ENCODE data around the gene RNU1-4. TPM values are rescaled to one million over a fixed set of nuclear protein-coding genes. Genes with fewer than 3 reads are reported as not detected.
"Not testable (repeated sequence)": the region's sequence is repeated elsewhere in the genome, so short reads cannot be mapped to it uniquely, and the experiment has no call there.

The RNU1-4 gene
- polyA plus RNA-seq, 1 of the 3 experiments (the other 2 are of a cell fraction): not detected

DNA sequence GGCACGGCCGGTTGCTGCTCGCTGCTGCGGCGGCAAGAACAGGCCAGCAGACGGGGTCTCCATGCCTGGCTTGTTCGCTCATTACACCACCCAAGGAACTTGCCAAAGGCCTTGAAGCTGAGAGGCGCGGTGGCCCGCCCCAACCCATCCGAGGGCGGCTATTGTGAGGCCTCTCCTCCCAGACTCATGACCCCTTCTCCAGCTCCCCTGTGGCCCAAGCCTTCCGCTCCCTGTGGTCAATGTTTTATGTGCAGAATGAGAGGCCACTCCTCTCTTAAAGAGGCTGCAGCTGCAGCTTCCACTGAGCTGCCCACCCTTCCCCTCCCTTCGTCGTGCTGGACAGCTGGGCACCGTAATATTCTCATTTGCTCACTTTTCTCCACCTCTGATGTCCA is 46.0 kb upstream of the RNU1-4 start:
- not testable (repeated sequence) for H4K20me1 ChIP-seq (ENCODE audit: insufficient read depth); H3K36me3 ChIP-seq (replicated peaks in 1 of 2; ENCODE audit: control insufficient read depth in 1 of 2, insufficient read depth in 2 of 2, low read length in 1 of 2); DNase-seq; H3K9me2 ChIP-seq; H3K9ac ChIP-seq; H3K4me1 ChIP-seq (ENCODE audit: control insufficient read depth in 1 of 2, insufficient read depth in 2 of 2, low read depth in 1 of 2, low read length in 1 of 2); H3K79me2 ChIP-seq (ENCODE audit: insufficient read depth); H2AFZ ChIP-seq (ENCODE audit: low read depth); H3K4me3 ChIP-seq (ENCODE audit: low read depth in 2 of 2, low read length in 1 of 2); H3K27ac ChIP-seq (ENCODE audit: low read depth in 2 of 2, low read length in 1 of 2); H3K27me3 ChIP-seq (ENCODE audit: insufficient read depth); H3K9me3 ChIP-seq; H3K4me2 ChIP-seq; H3F3A ChIP-seq (replicated peaks; ENCODE audit: insufficient read depth)
- no CpG with 5 or more reads among the region's 16 CpGs for WGBS (ENCODE audit: low lambda C conversion rate)
- POLR2A ChIA-PET: interaction anchor here (0.9 to 1.2 kb wide), 2 partner anchors 82 to 211 kb away, joined by 3 to 4 read pairs; no protein-coding TSS in a partner anchor
- CTCF ChIA-PET: interaction anchor here (1.0 to 2.2 kb wide), 5 partner anchors 10 to 94 kb away, joined by 3 to 8 read pairs (median 5); no protein-coding TSS in a partner anchor

DNA sequence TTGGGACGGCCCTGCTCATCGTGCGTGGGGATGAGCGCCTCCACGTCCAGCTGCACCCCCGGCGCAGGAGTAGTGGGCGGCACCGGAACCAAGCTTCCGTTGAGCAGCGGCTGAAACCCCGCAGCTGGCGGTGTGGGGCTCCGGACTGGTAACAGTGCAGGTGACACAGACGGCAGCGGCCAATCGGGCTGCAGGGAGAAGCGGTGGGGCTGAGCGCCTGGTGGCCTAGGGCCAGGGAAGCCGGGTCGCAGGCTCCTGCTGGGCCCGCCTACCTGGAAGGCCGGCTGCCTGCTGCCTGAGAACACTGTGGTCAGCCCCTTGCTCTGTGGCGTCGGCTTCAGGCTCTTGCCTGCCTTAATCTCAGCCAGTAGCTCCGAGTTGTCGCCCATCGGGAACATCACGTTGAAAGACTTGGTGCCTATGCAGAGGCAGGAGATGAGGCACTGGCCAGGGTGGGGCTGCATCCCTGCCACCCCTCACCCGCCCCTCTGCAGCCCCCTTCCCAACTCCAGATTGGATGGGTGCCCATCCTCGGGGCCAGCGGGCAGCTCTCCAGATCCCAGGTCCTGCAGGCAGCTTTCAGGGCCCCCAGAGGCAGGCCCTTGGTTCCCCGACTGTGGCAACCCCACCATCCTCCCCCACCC is 43.7 kb upstream of the RNU1-4 start:
- H3K9me2 ChIP-seq; H4K20me1 ChIP-seq (ENCODE audit: insufficient read depth); H3K4me2 ChIP-seq; H3K9ac ChIP-seq; H3K9me3 ChIP-seq; H3K27me3 ChIP-seq (ENCODE audit: insufficient read depth); H3K4me3 ChIP-seq (ENCODE audit: low read depth in 2 of 2, low read length in 1 of 2); H3K79me2 ChIP-seq (ENCODE audit: insufficient read depth); H2AFZ ChIP-seq (ENCODE audit: low read depth); H3K4me1 ChIP-seq (ENCODE audit: control insufficient read depth in 1 of 2, insufficient read depth in 2 of 2, low read depth in 1 of 2, low read length in 1 of 2); DNase-seq; H3K36me3 ChIP-seq (replicated peaks in 1 of 2; ENCODE audit: control insufficient read depth in 1 of 2, insufficient read depth in 2 of 2, low read length in 1 of 2); H3K27ac ChIP-seq (ENCODE audit: low read depth in 2 of 2, low read length in 1 of 2); POLR2A ChIA-PET; H3F3A ChIP-seq (replicated peaks; ENCODE audit: insufficient read depth): not testable (repeated sequence)
- 66% methylated on average over 17 of the region's 33 CpGs for WGBS (ENCODE audit: low lambda C conversion rate)
- CTCF ChIA-PET: interaction anchor here (1.2 to 7.3 kb wide), 4 partner anchors 11 to 105 kb away, joined by 3 to 70 read pairs (median 4); no protein-coding TSS in a partner anchor

DNA sequence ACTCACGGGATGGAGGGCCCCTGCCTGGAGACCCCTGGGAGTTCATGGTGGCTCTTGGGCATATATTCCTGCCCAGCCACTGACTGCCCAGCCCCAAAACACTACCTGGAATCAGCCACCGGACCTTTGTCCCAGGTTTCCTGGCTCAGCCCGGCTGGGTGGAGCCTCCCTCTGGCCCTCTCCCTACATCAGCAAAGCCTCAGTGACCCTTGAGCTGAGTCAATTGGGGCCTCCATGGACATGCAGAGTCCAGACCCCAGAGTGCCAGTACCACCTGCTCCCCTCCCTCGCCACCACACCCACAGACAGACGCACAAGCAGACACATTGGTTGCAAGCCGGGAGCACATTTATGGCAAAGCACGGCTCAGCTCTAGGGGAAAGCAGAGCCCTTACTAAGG is 43.2 kb upstream of the RNU1-4 start:
- POLR2A ChIA-PET; DNase-seq; H3K9me2 ChIP-seq; H3K4me3 ChIP-seq (ENCODE audit: low read depth in 2 of 2, low read length in 1 of 2); H3K4me2 ChIP-seq; H3F3A ChIP-seq (replicated peaks; ENCODE audit: insufficient read depth); H3K9ac ChIP-seq; H3K27me3 ChIP-seq (ENCODE audit: insufficient read depth); H2AFZ ChIP-seq (ENCODE audit: low read depth); H3K27ac ChIP-seq (ENCODE audit: low read depth in 2 of 2, low read length in 1 of 2); H3K9me3 ChIP-seq; H3K36me3 ChIP-seq (replicated peaks in 1 of 2; ENCODE audit: control insufficient read depth in 1 of 2, insufficient read depth in 2 of 2, low read length in 1 of 2); H3K4me1 ChIP-seq (ENCODE audit: control insufficient read depth in 1 of 2, insufficient read depth in 2 of 2, low read depth in 1 of 2, low read length in 1 of 2); H4K20me1 ChIP-seq (ENCODE audit: insufficient read depth); H3K79me2 ChIP-seq (ENCODE audit: insufficient read depth): not testable (repeated sequence)
- CTCF ChIA-PET: interaction anchor here (1.5 to 7.3 kb wide), 3 partner anchors 12 to 73 kb away, joined by 4 to 70 read pairs (median 4); no protein-coding TSS in a partner anchor
- WGBS (ENCODE audit: low lambda C conversion rate): 95% methylated on average over 6 of the region's 7 CpGs

DNA sequence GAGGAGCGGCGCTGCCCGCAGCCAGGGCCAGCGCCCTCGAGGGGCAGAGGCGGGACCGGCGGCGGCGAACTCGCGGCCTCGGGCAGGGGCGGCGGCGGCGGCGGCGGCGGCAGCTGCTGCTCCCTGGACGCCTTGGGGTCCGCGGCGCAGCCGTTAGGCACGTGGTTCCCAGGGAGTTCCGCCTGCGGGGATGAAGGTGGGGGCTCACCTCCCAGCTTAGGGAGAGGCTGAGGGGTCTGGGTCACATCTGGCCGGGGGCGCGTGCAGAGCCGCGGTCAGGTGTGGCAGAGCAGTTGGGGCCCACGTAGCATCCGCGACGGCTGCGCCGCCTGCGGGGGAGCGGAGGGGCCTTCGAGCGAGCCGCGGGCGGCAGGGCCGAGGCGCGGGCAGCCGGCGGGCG is 40.9 kb upstream of the RNU1-4 start:
- H3K27ac ChIP-seq (ENCODE audit: low read depth in 2 of 2, low read length in 1 of 2); H2AFZ ChIP-seq (ENCODE audit: low read depth); DNase-seq; POLR2A ChIA-PET; H3K4me3 ChIP-seq (ENCODE audit: low read depth in 2 of 2, low read length in 1 of 2); H3K79me2 ChIP-seq (ENCODE audit: insufficient read depth); H4K20me1 ChIP-seq (ENCODE audit: insufficient read depth); H3K36me3 ChIP-seq (replicated peaks in 1 of 2; ENCODE audit: control insufficient read depth in 1 of 2, insufficient read depth in 2 of 2, low read length in 1 of 2); H3K27me3 ChIP-seq (ENCODE audit: insufficient read depth); H3K4me1 ChIP-seq (ENCODE audit: control insufficient read depth in 1 of 2, insufficient read depth in 2 of 2, low read depth in 1 of 2, low read length in 1 of 2); H3K9ac ChIP-seq; H3K9me2 ChIP-seq; H3F3A ChIP-seq (replicated peaks; ENCODE audit: insufficient read depth); H3K4me2 ChIP-seq; H3K9me3 ChIP-seq: not testable (repeated sequence)
- CTCF ChIA-PET: interaction anchor here (0.7 to 7.3 kb wide), 6 partner anchors 10 to 203 kb away, joined by 3 to 70 read pairs (median 3); no protein-coding TSS in a partner anchor
- 37% methylated on average over 19 of the region's 52 CpGs for whole genome bisulfite sequencing (ENCODE audit: low lambda C conversion rate)

DNA sequence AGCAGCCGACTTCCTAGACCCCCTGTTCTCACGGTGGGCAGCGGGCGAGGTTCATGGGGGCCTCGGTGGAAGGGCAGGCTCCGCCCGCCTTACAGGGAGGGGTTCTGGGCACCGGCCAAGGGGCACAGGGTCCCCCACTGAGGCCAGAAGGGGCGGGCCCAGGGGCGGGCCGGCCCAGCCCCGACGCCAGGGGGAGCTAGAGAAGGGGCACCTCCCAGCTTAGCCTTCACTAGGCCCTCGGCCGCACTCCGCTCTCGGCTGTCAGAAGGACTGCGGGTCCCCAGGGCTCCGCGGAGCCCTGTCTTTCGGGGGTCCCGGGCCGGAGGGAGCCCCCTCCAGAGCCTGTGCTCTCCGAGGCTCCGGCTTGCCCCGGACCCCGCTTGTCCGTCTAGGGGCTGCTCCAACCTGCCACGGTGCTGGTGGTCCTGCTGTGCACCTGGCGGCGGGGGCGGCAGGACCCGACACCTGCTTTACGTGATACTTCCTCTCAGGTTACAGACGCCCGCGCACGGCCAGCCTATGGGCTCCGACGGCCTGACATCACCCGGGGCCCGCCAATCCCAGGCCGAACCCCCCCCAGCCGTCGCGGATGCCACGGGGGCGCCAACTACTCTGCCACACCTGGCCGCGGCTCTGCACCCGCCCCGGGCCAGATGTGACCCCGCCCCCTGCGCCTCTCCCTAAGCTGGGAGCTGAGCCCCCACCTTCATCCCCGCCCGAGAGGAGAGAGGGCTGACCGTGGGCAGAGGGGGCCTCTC is 40.0 kb upstream of the RNU1-4 start:
- H3F3A ChIP-seq (replicated peaks; ENCODE audit: insufficient read depth); POLR2A ChIA-PET; H3K4me2 ChIP-seq; H3K9ac ChIP-seq; H4K20me1 ChIP-seq (ENCODE audit: insufficient read depth); H3K27me3 ChIP-seq (ENCODE audit: insufficient read depth); H3K4me1 ChIP-seq (ENCODE audit: control insufficient read depth in 1 of 2, insufficient read depth in 2 of 2, low read depth in 1 of 2, low read length in 1 of 2); H3K27ac ChIP-seq (ENCODE audit: low read depth in 2 of 2, low read length in 1 of 2); H3K36me3 ChIP-seq (replicated peaks in 1 of 2; ENCODE audit: control insufficient read depth in 1 of 2, insufficient read depth in 2 of 2, low read length in 1 of 2); H3K79me2 ChIP-seq (ENCODE audit: insufficient read depth); H2AFZ ChIP-seq (ENCODE audit: low read depth); H3K9me2 ChIP-seq; H3K4me3 ChIP-seq (ENCODE audit: low read depth in 2 of 2, low read length in 1 of 2); DNase-seq; H3K9me3 ChIP-seq: not testable (repeated sequence)
- CTCF ChIA-PET: interaction anchor here (0.7 to 7.3 kb wide), 5 partner anchors 9 to 202 kb away, joined by 3 to 70 read pairs (median 3); no protein-coding TSS in a partner anchor
- no CpG with 5 or more reads among the region's 57 CpGs for WGBS (ENCODE audit: low lambda C conversion rate)

DNA sequence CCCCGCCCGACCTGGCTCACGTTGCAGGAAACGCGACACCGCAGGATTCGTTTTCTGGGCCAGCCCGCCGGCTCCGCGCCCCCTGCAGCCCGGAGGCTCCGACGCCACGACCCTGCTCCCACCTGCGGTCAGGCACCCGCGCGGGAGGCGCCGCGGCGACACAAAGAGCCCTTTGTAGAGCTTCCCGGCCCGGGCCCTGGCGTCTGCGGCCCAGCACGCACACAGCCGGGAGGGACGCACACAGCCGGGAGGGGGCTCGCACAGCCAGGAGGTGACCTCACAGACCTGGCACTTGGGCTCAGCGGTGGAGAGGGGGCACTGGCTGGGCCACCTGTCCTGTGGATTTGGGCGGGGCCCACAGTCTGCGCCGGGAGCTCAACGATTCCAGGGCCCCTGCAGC is 39.1 kb upstream of the RNU1-4 start:
- H3K4me1 ChIP-seq (ENCODE audit: control insufficient read depth in 1 of 2, insufficient read depth in 2 of 2, low read depth in 1 of 2, low read length in 1 of 2); H4K20me1 ChIP-seq (ENCODE audit: insufficient read depth); H3K4me2 ChIP-seq; H3K4me3 ChIP-seq (ENCODE audit: low read depth in 2 of 2, low read length in 1 of 2); H3F3A ChIP-seq (replicated peaks; ENCODE audit: insufficient read depth); H3K27ac ChIP-seq (ENCODE audit: low read depth in 2 of 2, low read length in 1 of 2); POLR2A ChIA-PET; H3K9me2 ChIP-seq; H3K79me2 ChIP-seq (ENCODE audit: insufficient read depth); H2AFZ ChIP-seq (ENCODE audit: low read depth); DNase-seq; H3K36me3 ChIP-seq (replicated peaks in 1 of 2; ENCODE audit: control insufficient read depth in 1 of 2, insufficient read depth in 2 of 2, low read length in 1 of 2); H3K9ac ChIP-seq; H3K27me3 ChIP-seq (ENCODE audit: insufficient read depth); H3K9me3 ChIP-seq: not testable (repeated sequence)
- CTCF ChIA-PET: interaction anchor here (0.9 to 7.3 kb wide), 5 partner anchors 8 to 92 kb away, joined by 3 to 70 read pairs (median 4); partner anchors contain the start of gene NBPF1
- no CpG with 5 or more reads among the region's 37 CpGs for WGBS (ENCODE audit: low lambda C conversion rate)

Measured in SK-N-SH (cell line).